ENCODE results near the gene PNRC2. TPM values are rescaled to one million over a fixed set of nuclear protein-coding genes. Genes with fewer than 3 reads are reported as not detected.
"Not testable (repeated sequence)": the region's sequence is repeated elsewhere in the genome, so short reads cannot be mapped to it uniquely, and the experiment has no call there.

PNRC2 gene
- total RNA-seq, 1 donor from 2014 or later, result 92.8 TPM

DNA sequence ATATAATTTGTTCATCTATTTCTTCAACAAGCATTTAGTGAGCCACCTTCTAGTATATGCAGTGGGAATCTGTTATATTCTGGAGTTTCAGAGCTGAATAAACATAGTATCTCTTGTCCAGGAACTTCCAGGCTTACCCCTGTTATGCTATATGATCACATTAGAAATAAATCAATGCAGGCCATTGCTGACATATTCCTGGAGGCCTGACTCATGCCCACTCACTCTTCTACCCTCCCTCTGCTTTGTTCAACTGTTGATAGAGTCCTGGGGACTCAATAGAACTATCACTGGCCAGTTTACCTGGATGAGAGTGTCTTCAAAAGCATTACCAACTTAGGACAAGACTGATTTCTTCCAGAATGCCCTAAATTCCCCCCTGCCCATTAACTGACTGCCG is 49.8 kb downstream of the PNRC2 start:
- H3K36me3 ChIP-seq, result no peaks in the 10 kb centered on the region
- no peak for DNase-seq (ENCODE audit: extremely low spot score in 2 of 2)
- intact Hi-C loops (cut with DNase I), result no loop called here
- H3K4me3 ChIP-seq, result no peak overlapping the region
- TF ChIP-seq POLR2AphosphoS5 (IDR thresholded peaks at IDR 0.05; ENCODE audit: insufficient read depth in 1 of 2, low read depth in 1 of 2) (no peak), CTCF (IDR thresholded peaks at IDR 0.05) (no peak), POLR2A (IDR thresholded peaks at IDR 0.05) (no peak)
- H3K27ac ChIP-seq, result no peak overlapping the region
- no peaks in the 10 kb centered on the region for H3K27me3 ChIP-seq
- no peaks in the 10 kb centered on the region for H3K9me3 ChIP-seq
- H3K4me1 ChIP-seq, result peaks cover 4% of the 10 kb centered on the region

- Histone ChIP-seq H3K36me3 (no peaks in the 10 kb centered on the region), H3K4me3 (no peak overlapping the region), H3K9me3 (no peaks in the 10 kb centered on the region), H3K27ac (no peak overlapping the region), H3K27me3 (no peaks in the 10 kb centered on the region), H3K4me1 (peaks cover 4% of the 10 kb centered on the region)
- TF ChIP-seq POLR2A (IDR thresholded peaks at IDR 0.05) (no peak), POLR2AphosphoS5 (IDR thresholded peaks at IDR 0.05; ENCODE audit: insufficient read depth in 1 of 2, low read depth in 1 of 2) (no peak), CTCF (IDR thresholded peaks at IDR 0.05) (no peak)
- no peak for DNase-seq (ENCODE audit: extremely low spot score in 2 of 2)
- intact Hi-C loops (cut with DNase I), result no loop called here
Measured at GRCh38 chr1:24010650-24011049, 51.0 kb downstream of the PNRC2 start.

DNA sequence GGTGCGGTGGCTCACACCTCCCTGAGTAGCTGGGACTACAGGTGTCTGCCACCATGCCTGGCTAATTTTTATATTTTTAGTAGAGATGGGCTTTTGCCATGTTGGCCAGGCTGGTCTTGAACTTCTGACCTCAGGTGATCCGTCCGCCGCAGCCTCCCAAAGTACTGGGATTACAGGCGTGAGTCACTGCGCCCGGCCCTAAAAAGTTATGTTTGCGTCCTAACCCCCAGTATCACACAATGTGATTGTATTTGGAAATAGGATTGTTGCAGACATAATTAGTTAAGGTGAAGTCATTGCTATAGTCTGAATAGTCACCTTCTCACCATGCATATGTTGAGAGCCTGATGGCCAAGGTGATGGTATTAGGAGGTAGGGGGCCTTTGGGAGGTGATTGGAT is 53.2 kb downstream of the PNRC2 start:
- peaks cover 23% of the 10 kb centered on the region for H3K4me1 ChIP-seq
- DNase-seq (ENCODE audit: extremely low spot score in 2 of 2); H3K27me3 ChIP-seq; H3K36me3 ChIP-seq; H3K9me3 ChIP-seq; H3K4me3 ChIP-seq; H3K27ac ChIP-seq; intact Hi-C loops (cut with DNase I): not testable (repeated sequence)

MicroRNAs within 50 kb of the gene (microRNA counts, 767-probe panel; counts per million panel counts)
- 238 to 261 counts per million in 2 donors for microRNA hsa-miR-378f

Small RNA genes within 50 kb of the gene (microRNA-seq; reads per million reads assigned to microRNA genes)
- gene MIR378F (ENCODE audit: borderline number of aligned reads, borderline replicate concordance), result not detected

Small RNA genes within 50 kb of the gene (small RNA-seq; reads per million reads assigned to genes)
- gene MIR378F, result not detected

Other genes with a start within 250 kb of the PNRC2 start
- 25.5 TPM for gene ELOA, start 216.4 kb upstream of the PNRC2 start, total RNA-seq
- gene PITHD1, start 181.4 kb upstream of the PNRC2 start, total RNA-seq, result 63.6 TPM
- 56.2 TPM for gene LYPLA2, start 168.7 kb upstream of the PNRC2 start, total RNA-seq
- gene GALE, start 159.1 kb upstream of the PNRC2 start, total RNA-seq, result 12.3 TPM
- gene HMGCL, start 134.4 kb upstream of the PNRC2 start, total RNA-seq, result 25.3 TPM
- gene FUCA1, start 91.5 kb upstream of the PNRC2 start, total RNA-seq, result 10.6 TPM
- gene CNR2, start 46.5 kb upstream of the PNRC2 start, total RNA-seq, result not detected
- 72.4 TPM for gene SRSF10, start 20.5 kb downstream of the PNRC2 start, total RNA-seq
- gene MYOM3, start 152.3 kb downstream of the PNRC2 start, total RNA-seq, result 0.25 TPM
- 4.2 TPM for gene IL22RA1, start 183.3 kb downstream of the PNRC2 start, total RNA-seq
- gene IFNLR1, start 227.5 kb downstream of the PNRC2 start, total RNA-seq, result 1.7 TPM

All from vagina (tissue), 2 donors.